ENCODE measurements around the gene CCDC57. TPM values are rescaled to one million over a fixed set of nuclear protein-coding genes. Genes with fewer than 3 reads are reported as not detected.

CCDC57 gene
- total and polyA plus RNA-seq, 2 of the 8 experiments (the other 6 are each of a cell fraction or from before 2014, with no cell fraction given): 8.4 to 12.9 TPM

DNA sequence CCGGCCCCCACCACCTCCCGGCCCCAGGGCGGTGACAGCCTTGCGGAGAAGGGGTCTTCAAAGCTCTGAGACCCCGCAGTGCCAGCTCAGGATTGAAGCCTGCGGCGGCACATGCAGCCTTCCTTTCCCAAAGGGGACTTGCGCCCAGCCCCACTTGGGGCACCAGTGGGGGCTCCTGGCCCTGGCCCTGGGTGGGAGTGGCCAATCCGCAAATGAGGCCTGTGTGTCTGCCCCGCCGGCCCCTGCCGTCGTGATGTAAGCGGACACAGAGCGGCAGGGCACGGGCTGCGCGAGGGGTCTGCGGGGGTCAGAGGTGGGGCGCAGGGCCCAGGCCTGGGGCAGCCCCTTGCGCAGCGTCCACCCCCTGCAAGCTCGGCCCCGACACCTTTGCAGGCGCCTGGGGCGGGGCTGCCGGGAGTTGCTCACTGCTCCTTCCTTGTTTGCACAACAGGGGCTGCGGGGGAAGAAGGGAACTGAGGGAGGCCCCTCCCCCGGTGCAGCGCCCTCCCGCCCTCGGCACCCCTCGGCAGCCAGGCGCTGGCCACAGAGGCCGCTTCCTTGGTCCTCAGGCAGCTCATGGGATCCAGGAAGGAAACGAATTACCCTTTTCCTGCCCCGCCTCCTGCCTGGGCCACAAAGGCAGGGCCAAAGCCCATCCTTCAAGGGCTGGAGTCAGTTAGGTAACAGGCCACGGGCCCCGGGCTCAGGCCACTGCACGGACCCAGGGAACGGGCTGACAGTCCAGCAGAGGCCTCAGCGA is 19.1 kb upstream of the CCDC57 start:
- Histone ChIP-seq H3K27ac (ENCODE audit: low read depth, low read length) (no peak overlapping the region), H4K91ac (replicated peaks; ENCODE audit: insufficient read length, low read length) (no peak overlapping the region), H3K18ac (ENCODE audit: extremely low read depth, low read length) (no peak overlapping the region; the same call in none of the 2 replicates), H4K5ac (ENCODE audit: insufficient read length, low read depth, low read length) (no peak overlapping the region), H3K56ac (replicated peaks; ENCODE audit: insufficient read length, low read depth, low read length) (no peak overlapping the region), H3K4me2 (ENCODE audit: insufficient read depth in 1 of 2, low read depth in 2 of 2, low read length in 2 of 2) (peak overlapping the region; percentile 67 to 86), H3K27me3 (replicated peaks in 1 of 4; ENCODE audit: control insufficient read depth in 3 of 4, extremely low read depth in 1 of 4, insufficient read depth in 3 of 4, low read length in 3 of 4) (peaks cover 28 to 62% (median 55%) of the 10 kb centered on the region in 4 experiments), H3K9ac (replicated peaks in 1 of 4; ENCODE audit: extremely low read depth in 1 of 4, low read depth in 3 of 4, low read length in 3 of 4) (no peak overlapping the region), H3K23ac (ENCODE audit: insufficient read length) (no peak overlapping the region), H2BK120ac (replicated peaks; ENCODE audit: low read depth, low read length) (no peak overlapping the region), H3K4ac (replicated peaks; ENCODE audit: insufficient read length, low read depth, low read length) (no peak overlapping the region), H3K36me3 (ENCODE audit: control insufficient read depth in 2 of 4, insufficient read depth in 4 of 4, low read length in 3 of 4) (no peaks in the 10 kb centered on the region; a peak in 1 of 8 replicates), H2BK15ac (ENCODE audit: low read length) (no peak overlapping the region), H3K14ac (ENCODE audit: insufficient read length) (no peak overlapping the region), H4K20me1 (replicated peaks in 1 of 2; ENCODE audit: control insufficient read depth in 1 of 2, insufficient read depth in 2 of 2, low read length in 2 of 2) (peaks cover 9 to 15% of the 10 kb centered on the region in 2 experiments), H3K4me3 (ENCODE audit: extremely low read depth in 1 of 4, insufficient read depth in 2 of 4, low read depth in 3 of 4, low read length in 4 of 4) (peak overlapping the region; percentile 38 to 65 (median 43)), H2BK5ac (ENCODE audit: low read depth, low read length) (peak overlapping the region; percentile 44; the same call in 1 of the 2 replicates), H3K9me3 (ENCODE audit: insufficient read depth in 2 of 2, low read depth in 1 of 2, low read length in 1 of 2) (no peaks in the 10 kb centered on the region; a peak in 1 of 4 replicates), H3K79me1 (ENCODE audit: low read depth, low read length) (no peaks in the 10 kb centered on the region; the same call in 1 of the 2 replicates), H3K4me1 (replicated peaks in 1 of 4; ENCODE audit: control insufficient read depth in 3 of 4, insufficient read depth in 4 of 4, low read length in 3 of 4) (peaks cover 0 to 18% (median 6%) of the 10 kb centered on the region in 4 experiments; a peak in 6 of 7 replicates), H3K79me2 (ENCODE audit: control insufficient read depth in 1 of 2, insufficient read depth in 2 of 2, low read length in 2 of 2) (no peaks in the 10 kb centered on the region), H2BK20ac (ENCODE audit: low read length) (no peak overlapping the region), H2AK5ac (ENCODE audit: low read depth, low read length) (no peak overlapping the region), H2AFZ (ENCODE audit: low read length) (no peak overlapping the region), H2BK12ac (ENCODE audit: low read depth, low read length) (no peak overlapping the region; the same call in 1 of the 2 replicates), H3K23me2 (ENCODE audit: low read depth, low read length) (peaks cover 11% of the 10 kb centered on the region; the same call in 1 of the 2 replicates), H4K8ac (ENCODE audit: extremely low read depth, insufficient read depth, low read length) (peak overlapping the region; percentile 51)
- FAIRE-seq (no peak), DNase-seq (ENCODE audit: low read depth in 1 of 2, low spot score in 2 of 2) (peak in 1 of 2 experiments; percentile 85)
- POLR2A ChIA-PET (ENCODE audit: partially characterized antibody): interaction anchor here (0.6 to 2.0 kb wide), 4 partner anchors 10 to 41 kb away, joined by 3 to 8 read pairs (median 4); partner anchors contain the start of gene CCDC57
- CTCF ChIA-PET (ENCODE audit: partially characterized antibody): interaction anchor here (0.6 to 1.5 kb wide), 7 partner anchors 14 to 107 kb away, joined by 3 to 6 read pairs (median 3); no protein-coding TSS in a partner anchor
- peak; percentile 41 for TF ChIP-seq KDM4A (IDR thresholded peaks at IDR 0.05; ENCODE audit: low read depth, low read length, severe bottlenecking)
- no peak for TF ChIP-seq TBP (IDR thresholded peaks at IDR 0.05; ENCODE audit: low read depth, low read length)
- no peak for TF ChIP-seq SRF (IDR thresholded peaks at IDR 0.05; ENCODE audit: low read depth, low read length)
- peak; percentile 38; the same call in 1 of the 2 replicates for TF ChIP-seq SUZ12 (IDR thresholded peaks at IDR 0.05; ENCODE audit: low read length)
- TF ChIP-seq, protein P1, sequence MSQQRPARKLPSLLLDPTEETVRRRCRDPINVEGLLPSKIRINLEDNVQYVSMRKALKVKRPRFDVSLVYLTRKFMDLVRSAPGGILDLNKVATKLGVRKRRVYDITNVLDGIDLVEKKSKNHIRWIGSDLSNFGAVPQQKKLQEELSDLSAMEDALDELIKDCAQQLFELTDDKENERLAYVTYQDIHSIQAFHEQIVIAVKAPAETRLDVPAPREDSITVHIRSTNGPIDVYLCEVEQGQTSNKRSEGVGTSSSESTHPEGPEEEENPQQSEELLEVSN (IDR thresholded peaks at IDR 0.05): no peak
- 16% methylated on average over 15 of the region's 42 CpGs; no CpG with 5 or more reads in 1 of the 2 experiments for WGBS, 2 experiments (ENCODE audit: extremely low coverage in 1 of 2, insufficient coverage in 1 of 2, insufficient read length in 1 of 2, insufficient replicate concordance in 2 of 2, low coverage in 1 of 2, low lambda C conversion rate in 2 of 2, missing lambda C conversion rate in 1 of 2)
